SIG-M5 treated with dmso at 0.1 percent for 504 hours (cell line): ENCODE results near the gene SCP2D1.
"Not testable (repeated sequence)": the region's sequence is repeated elsewhere in the genome, so short reads cannot be mapped to it uniquely, and the experiment has no call there.

Experiments used
- DNase-seq: peaks from one replicate; lab custom pipeline; 2025; ENCODE audit not compliant: unreplicated experiment; lab: John Stamatoyannopoulos, UW

Gene SCP2D1

DNA sequence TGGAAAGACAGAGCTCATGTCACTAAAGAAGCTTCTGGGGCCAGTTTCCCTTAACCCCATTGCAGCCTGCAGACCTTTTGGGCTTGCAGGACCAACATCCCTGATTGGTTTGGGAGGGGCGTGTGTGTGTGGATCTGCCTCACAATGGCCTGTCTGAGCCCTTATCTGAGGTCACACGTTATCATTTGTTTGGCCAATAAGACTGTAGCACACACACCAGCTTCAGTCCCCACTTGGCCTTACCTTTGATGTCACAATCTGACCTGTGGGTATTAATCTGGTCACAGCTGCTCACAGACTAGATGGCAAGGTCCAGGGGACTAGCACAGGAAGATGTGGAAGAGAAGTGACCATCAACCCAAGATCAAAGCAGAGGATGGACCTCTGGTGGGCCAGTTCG is at the start of gene SCP2D1:
Gene SCP2D1, plus strand, starts transcription at position 301 of the 400 bp plus-strand sequence. Its CDS starts 33 bp downstream, at position 334.
- no peak for DNase-seq

DNA sequence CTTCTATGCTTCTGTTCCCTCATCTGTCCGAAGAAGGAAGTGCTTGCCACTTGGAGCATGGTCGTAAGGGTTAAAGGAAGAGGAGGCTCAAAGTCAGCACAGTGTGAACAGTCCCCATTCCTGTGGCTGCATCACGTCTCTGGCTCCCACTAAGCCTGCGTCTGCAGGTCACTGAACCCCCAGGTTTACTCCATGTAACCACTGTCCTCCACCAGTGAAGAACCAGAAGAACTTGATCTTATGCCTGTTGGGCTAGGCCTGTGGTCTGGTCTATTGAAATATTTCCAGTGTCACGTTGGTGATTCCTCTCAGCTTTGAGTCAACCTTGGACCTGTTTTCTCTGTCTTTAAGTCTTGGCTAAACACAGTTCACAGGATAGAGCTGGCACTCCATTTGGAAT is 45.9 kb upstream of the SCP2D1 start:
- no peak for DNase-seq

DNA sequence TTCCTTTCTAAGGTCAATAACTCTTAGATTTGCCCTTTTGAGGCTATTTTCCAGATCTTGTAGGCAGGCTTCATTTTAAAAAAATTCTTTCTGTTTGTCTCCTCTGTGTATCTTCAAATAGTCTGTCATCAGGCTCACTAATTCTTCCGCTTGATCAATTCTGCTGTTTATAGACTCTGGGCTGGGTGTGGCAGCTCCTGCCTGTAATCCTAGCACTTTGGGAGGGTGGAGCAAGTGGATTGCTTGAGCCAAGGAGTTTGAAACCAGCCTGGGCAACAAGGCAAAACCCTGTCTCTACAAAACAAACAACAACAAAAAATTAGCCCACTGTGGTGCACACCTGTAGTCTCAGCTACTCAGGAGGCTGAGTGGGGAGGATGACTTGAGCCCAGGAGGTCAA is 40.0 kb upstream of the SCP2D1 start:
- no peak for DNase-seq

DNA sequence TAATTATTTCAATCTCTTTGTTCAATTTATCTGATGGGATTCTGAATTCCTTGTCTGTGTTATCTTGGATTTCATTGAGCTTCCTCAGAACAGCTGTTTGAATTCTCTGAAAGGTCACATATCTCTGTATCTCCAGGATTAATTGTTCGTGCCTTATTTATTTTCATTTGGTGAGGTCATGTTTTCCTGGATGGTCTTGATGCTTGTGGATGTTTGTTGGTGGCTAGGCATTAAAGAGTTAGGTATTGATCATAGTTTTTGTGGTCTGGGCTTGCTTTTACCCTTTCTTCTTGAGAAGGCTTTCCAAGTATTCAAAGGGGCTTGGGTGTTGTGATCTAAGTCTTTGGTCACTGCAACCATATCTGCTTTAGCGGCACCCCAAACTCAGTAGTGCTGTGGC is 39.4 kb upstream of the SCP2D1 start:
- no peak for DNase-seq

DNA sequence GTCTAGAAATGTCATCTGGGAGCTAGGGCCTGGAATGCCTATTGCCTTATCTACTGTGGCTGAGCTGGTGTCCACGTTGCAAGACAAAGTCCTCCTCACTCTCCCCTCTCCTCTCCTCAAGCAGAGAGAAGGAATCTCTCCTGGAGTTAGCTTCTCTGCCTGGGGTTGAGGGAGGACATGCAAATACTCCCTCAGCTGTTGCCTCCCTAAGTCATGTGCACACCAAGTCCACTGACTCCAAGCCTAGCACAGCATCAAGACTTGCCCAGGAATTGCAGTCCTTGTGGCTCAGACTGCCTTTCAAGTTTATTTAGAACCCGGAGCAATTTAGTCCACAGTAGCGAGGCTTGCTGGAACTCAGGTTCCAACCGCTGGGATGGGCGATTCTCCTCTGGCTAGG is 38.0 kb upstream of the SCP2D1 start:
- no peak for DNase-seq

DNA sequence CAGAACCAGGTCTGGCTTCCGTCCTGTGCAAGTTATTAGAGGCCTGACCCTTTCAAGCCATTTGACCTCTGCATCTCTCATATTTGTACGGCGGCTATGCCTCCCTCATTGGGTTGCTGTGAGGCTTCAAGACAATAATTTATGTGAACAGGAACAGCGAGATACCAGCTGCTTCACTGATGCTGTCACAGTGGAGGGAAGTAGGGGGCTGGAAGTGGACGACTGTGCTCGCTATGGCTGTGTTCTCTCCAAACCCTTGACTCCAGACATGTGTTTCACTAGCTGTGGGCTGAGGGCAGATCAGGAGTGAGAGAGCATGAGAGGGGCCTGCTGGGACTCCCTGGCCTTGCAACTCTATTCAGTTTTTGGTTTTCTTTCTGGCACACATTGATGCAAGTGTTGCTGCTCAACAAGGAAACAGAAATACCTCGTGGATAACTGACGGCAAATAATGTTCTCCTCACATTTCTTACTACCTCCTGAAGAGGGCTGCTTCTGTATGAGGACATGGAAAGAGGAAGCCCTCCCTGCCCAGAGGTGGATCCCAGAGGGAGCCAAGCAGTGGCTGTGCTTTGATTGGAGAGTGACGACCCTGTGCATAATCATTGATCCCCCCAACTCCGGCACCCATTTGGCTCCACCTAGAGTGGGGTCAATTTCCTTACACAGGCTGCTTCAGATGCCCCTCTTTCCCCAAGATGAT is 34.7 kb upstream of the SCP2D1 start:
- DNase-seq = no peak

DNA sequence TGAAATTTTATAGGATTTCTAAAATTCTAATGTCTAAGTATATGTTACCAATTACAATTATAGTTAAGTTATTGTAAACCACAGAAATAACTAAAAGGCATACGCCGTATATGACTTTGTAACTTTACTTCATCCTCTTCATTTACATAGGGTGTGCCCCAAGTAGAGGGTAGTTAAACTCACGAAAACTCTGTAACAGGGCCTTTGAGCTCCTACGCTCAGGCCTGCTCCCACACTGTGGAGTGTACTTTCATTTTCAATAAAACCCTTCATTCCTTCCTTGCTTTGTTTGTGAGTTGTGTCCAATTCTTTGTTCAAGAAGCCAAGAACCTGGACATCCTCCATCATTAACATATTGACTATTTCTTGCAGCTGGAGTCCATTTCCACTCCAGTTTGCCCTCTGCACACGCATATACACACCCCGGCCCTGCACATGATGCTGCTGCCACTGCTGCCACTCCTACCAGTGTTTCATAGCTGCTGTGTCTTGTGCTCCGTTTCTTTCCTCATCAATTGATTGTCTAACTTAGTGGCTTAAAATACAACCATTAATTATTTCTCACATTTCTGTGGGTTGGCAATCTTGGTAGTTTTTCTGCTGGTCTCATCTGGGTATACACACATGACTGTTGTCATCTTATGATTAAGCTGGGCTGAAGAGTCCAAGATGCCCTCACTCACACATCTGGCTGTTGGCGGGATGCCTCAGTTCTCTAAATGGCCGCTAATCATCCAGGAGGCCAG is 33.0 kb upstream of the SCP2D1 start:
- no peak for DNase-seq

DNA sequence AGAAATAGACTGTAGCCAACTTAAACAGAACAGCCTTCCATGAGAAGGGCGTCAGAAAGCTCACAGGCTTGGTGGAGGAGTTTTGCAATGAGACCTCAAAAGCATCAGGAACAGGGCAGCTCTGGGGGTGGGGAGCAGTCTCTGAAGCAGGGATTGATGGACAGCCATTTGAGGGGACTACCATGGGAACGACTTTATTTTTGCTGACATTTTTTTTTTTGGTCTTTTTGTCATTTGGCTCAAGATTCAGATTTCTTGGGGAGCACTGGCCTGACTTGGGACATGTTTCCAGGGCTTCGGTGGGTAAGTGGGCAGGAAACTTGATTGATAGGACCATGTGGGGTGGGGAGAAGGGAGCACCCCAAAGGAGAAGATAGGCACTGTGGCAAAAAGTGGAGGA is 32.1 kb upstream of the SCP2D1 start:
- no peak for DNase-seq

DNA sequence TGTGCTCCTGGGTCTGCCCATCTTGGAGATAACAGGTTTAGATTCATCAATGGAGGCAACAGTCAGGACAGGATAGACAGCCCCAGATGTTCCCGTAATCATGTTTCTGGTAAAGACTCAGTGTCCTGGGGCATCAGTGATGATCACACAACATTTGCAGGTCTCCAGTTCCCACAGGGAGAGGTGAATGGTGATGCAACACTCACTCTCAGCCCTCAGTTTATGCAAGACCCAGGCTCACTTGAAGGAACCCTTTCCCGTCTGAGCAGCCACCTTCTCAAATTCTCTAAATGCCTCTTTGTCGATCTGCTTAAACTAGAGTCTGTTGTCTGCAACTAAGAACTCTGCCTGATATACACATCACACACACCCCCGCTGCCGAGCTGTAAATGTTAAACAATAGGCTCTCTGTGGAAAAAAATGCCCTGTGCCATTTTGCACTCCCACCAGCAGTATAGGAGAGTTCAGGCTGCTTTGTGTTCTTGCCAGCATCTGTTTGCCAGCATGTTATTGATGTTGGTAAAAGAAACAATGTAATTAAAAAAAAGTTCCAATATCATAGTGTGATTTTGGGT is 30.1 kb upstream of the SCP2D1 start:
- DNase-seq = no peak

DNA sequence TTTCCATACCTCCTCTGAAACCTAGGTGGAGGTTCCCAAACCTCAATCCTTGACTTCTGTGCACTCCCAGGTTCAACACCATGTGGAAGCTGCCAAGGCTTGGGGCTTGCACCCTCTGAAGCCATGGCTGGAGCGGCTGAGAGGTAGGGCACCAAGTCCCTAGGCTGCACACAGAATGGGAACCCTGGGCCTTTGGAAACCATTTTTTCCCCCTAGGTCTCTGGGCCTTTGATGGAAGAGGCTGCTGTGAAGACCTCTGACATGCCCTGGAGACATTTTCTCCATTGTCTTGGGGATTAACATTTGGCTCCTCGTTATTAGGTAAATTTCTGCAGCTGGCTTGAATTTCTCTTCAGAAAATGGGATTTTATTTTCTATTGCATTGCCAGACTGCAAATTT is 26.5 kb upstream of the SCP2D1 start:
- DNase-seq = not testable (repeated sequence)

DNA sequence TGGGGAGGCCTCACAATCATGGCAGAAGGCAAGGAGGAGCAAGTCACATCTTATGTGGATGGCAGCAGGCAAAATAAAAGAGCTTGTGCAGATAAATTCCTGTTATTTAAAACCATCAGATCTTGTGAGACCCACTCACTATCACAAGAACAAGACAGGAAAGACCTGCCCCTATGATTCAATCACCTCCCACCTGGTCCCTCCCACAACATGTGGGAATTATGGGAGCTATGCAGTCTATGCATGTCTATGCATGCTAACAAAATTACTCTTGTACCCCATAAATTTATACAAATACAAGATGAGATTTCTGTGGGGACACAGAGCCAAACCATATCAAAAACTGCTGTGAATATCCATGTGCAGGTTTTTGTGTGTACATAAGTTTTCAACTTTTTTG is 25.6 kb upstream of the SCP2D1 start:
- DNase-seq = no peak

DNA sequence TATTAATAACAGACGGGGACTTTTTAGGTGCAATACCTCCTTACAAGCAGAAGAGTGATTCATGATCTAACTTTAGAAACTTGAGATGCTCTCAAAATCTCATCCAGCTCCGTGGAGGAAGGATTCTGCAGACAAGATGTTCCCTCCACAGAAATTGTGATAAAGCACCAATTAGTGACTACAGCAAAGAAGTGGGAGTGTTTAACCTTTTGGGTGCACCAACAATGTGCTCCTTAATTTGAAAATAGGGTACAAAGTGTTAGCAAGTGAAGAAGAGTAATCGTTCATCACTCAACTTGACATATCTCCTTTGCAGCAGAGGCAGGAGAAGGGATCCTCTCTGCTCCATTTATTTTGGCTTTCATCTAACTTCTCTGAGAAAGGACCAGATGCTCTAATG is 22.8 kb upstream of the SCP2D1 start:
- DNase-seq = no peak

DNA sequence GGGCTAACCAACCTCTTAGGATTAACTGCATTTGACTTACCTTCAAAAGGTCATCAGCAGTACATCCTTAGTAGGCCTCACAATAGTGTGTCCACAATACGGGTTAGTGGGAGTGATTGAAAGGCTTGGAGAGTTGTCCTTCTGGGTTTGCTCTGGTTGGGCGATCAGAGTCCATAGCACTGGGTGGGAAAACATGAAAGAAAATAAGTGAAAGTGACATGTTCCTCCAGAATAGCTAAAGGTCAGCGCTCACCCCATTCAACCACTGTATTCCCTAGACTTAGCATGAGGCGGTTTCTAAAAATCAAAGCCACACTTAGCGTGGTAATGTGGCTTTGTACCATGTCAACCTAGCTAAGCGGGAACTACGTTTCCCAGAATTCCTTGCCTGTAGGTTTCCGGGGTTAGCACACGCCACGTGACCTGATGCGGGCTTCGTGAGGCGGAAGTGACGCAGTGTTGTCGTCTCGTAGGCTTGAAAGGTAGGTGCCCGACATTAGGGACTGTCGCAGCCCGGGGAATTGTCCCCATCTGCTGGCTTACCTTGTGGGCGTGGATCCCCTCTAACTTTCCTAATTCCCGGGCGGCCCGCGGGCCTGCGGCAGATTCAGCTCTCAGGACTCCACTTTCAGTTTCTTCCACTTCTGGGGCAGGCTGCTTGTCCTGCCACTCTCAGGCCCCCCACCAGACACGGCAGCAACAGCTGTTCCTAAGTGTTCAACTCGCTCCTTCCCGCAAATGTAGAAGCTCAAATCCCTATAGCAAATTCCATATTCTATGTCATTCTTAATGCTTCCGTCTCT is 19.8 kb upstream of the SCP2D1 start:
- DNase-seq = peak; percentile 94

DNA sequence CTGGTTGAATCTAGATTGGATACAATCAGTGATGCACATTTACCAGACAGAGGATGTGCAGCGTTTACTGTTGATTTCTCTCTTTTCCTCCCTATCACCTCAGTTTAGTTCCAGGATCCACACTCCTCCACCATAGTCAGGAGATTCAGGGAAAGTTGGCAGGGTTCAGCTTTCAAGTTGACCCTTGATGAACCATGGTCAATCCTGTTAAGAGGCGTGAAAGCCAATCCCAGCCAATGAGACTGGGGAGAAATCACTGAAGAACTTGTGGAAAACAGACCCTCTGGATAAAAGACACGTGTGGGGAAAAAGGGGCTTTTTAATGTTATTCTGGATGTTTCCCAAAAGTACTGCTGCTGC is 19.2 kb upstream of the SCP2D1 start:
- no peak for DNase-seq

DNA sequence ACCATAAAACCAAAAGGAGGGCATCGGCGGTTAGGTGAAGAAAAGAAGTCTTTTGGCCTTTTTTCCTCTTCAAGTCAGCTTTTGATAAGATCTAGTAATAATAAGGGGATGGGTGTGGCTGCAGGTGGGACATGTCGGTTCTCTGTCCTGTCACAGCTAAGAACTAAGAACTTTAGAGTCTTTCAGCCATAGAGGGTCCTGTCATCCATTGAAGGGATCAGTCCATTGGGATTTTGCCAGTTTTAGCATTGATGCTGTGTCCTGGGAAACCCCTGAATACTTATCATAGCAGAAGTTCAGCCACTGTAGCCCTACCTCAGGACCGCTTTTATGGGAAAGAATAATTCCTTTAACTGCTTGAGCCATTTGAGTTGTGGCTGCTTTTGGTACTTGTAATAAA is 18.2 kb upstream of the SCP2D1 start:
- DNase-seq = no peak

DNA sequence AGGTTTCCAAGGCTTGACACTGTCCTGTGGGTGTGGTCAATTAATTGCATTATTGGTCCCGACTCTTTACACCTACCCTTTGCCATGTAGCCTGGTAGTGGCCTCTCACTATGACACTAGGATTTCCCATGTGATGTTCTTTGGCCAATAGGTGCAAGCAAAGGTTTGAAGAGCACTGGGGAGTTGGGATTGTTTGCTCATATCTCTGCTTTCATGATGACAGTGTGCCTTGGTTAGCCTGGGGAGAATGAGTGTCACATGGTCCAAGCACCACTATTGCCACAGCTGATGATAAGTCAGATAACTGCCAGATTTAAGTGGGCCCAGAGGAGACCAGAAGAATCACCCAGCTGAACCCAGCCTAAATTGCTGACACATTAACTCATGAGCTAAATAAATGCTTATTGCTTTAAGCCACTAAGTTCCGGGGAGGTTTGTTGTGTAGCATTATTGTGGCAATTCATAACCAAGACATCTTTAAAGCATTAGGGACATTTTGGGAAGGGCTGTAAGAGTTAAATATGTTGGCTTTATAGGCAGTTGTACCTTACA is 17.2 kb upstream of the SCP2D1 start:
- no peak for DNase-seq

DNA sequence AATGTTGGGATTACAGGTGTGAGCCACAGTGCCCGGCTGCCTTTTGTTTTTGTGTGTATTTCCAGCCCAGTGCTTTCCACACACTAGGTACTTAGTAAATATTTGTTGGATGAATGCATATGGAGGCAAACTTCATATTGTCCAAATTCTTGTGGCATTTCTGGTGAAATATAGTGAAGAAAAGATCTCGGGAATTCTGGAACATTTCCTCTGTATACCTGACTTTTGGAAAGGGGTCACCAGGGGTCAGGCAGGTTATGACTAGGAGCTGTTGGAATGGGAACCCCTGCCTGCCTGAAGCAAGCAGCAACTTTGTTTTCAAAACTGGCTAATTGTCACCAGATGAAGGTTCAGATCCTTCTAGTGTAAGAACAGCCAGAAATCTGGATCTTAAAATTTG is 12.1 kb upstream of the SCP2D1 start:
- no peak for DNase-seq

DNA sequence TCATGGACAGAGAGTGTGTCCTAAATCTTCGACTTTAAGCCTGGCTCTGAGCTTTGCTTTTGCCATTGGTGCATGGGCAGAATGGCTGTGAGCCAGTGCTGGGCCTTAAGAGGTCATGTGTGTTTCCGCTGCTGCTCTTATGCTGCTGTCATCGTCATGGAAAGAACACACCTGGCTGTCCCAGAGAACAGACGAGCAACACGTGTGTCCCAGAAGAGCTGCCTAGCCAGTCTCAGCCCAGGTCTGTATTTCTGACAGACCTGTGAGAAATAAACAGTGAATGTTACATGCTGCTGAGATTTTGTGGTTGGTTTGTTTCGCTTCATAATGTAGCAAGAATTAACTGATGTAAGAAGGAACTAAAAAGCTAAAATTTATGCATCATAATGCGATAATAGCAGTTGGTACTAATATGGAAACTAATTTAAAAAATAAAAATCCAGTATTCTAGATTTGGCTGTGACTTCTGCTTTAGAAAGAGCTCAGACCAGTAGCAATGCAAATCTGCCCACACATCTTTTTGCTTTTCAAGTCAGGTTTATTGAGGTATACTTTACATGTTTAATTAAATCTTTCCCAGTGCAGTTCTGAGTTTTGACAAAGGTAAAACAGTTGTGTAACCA is 11.5 kb upstream of the SCP2D1 start:
- DNase-seq = no peak

DNA sequence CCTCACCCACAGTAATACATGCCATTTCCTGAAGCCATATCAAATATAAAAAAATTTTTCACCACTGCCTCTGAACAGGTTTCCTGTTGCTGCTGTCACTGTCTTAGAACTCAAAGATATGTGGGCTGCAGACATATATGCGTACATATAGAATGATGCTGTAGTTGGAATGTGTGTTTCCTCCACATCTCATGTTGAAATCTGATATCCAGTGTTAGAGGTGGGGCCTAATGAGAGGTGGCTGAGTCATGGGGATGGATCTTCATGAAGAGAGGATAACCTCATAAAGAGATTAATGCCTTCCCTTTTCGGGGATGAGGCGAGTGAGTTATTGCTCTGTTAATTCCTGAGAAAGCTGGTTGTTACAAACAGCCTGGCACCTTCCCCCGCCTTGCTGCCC is 7.7 kb upstream of the SCP2D1 start:
- no peak for DNase-seq

DNA sequence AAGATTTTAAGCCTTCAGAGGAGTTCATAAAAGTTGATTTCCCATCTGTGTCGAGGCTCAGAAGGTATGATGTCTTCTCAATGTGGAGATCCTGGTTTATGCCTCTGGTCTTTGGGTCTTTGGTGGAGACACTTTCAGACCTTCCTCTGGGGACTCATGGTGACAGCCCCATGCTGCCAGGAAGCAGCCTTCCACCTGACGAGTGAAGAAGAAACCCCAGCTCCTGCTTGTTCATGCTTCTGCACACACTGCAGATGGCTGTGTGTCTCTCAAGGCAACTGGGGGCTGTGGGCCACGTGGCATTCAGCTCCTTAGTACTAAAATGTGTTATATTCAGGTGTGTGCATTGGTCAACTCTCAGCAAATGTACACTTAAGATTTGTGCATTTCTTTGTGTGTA is 4.9 kb upstream of the SCP2D1 start:
- no peak for DNase-seq

DNA sequence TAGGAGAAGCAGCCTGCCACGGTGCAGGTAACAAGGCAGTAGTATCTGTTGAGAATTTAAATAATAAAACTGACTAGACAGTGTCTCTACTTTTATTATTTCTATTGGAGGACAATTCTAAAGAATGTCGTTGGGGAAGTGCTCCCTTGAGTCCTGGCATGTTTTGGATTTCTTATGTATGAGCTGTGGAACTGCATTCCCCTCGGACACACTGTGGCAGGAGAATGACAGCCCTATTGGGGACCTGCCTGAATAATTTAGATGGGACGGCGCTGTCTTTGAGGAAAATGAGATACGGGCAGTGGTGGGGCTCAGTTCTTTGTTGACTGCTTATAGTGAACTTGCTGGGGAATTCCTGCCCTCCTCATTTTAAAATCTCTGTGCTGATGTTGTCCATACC is 2.4 kb upstream of the SCP2D1 start:
- no peak for DNase-seq
